DND-41 (cell line): ENCODE measurements around the gene UBFD1.
"Not testable (repeated sequence)": the region's sequence is repeated elsewhere in the genome, so short reads cannot be mapped to it uniquely, and the experiment has no call there.

ENCODE experiments used
- ATAC-seq: fragments of 200-7000 bp; cut with Tn5 transposase; 3 replicates; pipeline ENCODE4 v1.9.1; 2021; ENCODE audit warnings: low read depth; ENCODE audit not compliant: insufficient read depth
- DNase-seq: peaks from one replicate; pipeline ENCODE4 v3.0.0-alpha.2; 2020
- H2AFZ ChIP-seq: 2 replicates; pipeline ENCODE4 v1.6.0; 2012; ENCODE audit warnings: low read depth, low read length
- H3K27ac ChIP-seq: 2 replicates; pipeline ENCODE4 v1.5.1; 2012; ENCODE audit warnings: low read length, inconsistent platforms
- H3K27me3 ChIP-seq: fragments of 200-600 bp; sonication (generic); 2 replicates; pipeline ENCODE4 v1.6.0; 2012; ENCODE audit warnings: low read length, mild to moderate bottlenecking, inconsistent platforms; ENCODE audit not compliant: insufficient read depth, poor library complexity
- H3K36me3 ChIP-seq: 2 replicates; pipeline ENCODE4 v1.5.1; 2012; ENCODE audit warnings: low read length, inconsistent platforms; ENCODE audit not compliant: insufficient read depth
- H3K4me1 ChIP-seq: 2 replicates; pipeline ENCODE4 v1.5.1; 2012; ENCODE audit warnings: mild to moderate bottlenecking, low read length; ENCODE audit not compliant: insufficient read depth
- H3K4me2 ChIP-seq: 2 replicates; pipeline ENCODE4 v1.6.0; 2012; ENCODE audit warnings: mild to moderate bottlenecking, moderate library complexity, low read length, inconsistent platforms; ENCODE audit not compliant: insufficient read depth
- H3K4me3 ChIP-seq, 2 experiments: fragments of 200-600 bp in 1 of 2; shearing (Covaris generic) in 1 of 2; 2 replicates each; pipeline ENCODE4 v1.5.1; 2012 to 2016; ENCODE audit warnings: inconsistent platforms in 2 of 2, low read length in 2 of 2, mild to moderate bottlenecking in 2 of 2, low read depth in 1 of 2, moderate library complexity in 1 of 2
- H3K79me2 ChIP-seq: 2 replicates; pipeline ENCODE4 v1.6.0; 2012; ENCODE audit warnings: low read length, inconsistent platforms; ENCODE audit not compliant: insufficient read depth
- H3K9ac ChIP-seq: 2 replicates; pipeline ENCODE4 v1.6.0; 2012; ENCODE audit warnings: low read depth, mild to moderate bottlenecking, inconsistent platforms, low read length, moderate library complexity
- H3K9me3 ChIP-seq: 2 replicates; pipeline ENCODE4 v1.5.1; 2012; ENCODE audit warnings: low read length, moderate library complexity, mild to moderate bottlenecking, inconsistent platforms; ENCODE audit not compliant: insufficient read depth, severe bottlenecking
- H4K20me1 ChIP-seq: 2 replicates; pipeline ENCODE4 v1.6.0; 2012; ENCODE audit warnings: low read length; ENCODE audit not compliant: insufficient read depth
- CTCF ChIP-seq: IDR thresholded peaks from 2 replicates; pipeline ENCODE4 v1.5.1; 2012; ENCODE audit warnings: borderline replicate concordance, low read length, moderate library complexity, mild to moderate bottlenecking; ENCODE audit not compliant: poor library complexity, severe bottlenecking; ENCODE audit errors: extremely low read depth
- EZH2 ChIP-seq: IDR thresholded peaks from 3 replicates; pipeline ENCODE4 v1.6.1; 2012; ENCODE audit warnings: borderline replicate concordance, low read depth, mild to moderate bottlenecking, moderate library complexity, low read length, inconsistent platforms; ENCODE audit not compliant: severe bottlenecking

The UBFD1 gene

DNA sequence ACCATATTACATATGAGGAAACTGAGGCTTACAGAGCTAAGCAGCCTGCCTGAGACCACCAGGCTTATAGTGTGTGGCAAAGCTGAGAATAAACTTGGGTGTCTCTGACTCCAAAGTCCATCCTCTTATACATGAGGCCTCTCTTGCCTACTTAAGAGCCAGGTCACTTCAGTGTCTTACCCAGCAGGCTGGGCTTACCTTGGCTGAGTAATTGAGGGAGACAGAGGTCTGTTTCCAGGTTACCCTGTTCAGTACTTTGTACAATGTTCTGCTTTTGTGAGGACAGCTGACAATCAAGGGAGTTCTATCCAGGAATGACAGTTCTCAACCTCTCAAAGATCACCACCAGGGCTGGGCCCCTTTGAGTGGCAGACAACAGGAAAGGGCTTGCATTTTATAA lies 24.2 kb downstream of the UBFD1 start:
- Histone ChIP-seq H3K36me3 (peaks cover 70% of the 10 kb centered on the region), H3K4me2 (no peak overlapping the region), H3K27me3 (no peaks in the 10 kb centered on the region), H3K9ac (no peak overlapping the region), H3K79me2 (peaks cover 4% of the 10 kb centered on the region; the same call in 1 of the 2 replicates), H3K4me3 (no peak overlapping the region), H3K27ac (no peak overlapping the region), H3K4me1 (no peaks in the 10 kb centered on the region), H2AFZ (no peak overlapping the region), H3K9me3 (no peaks in the 10 kb centered on the region), H4K20me1 (peaks cover 15% of the 10 kb centered on the region)
- ATAC-seq (no peak), DNase-seq (no peak)
- TF ChIP-seq CTCF (no peak), EZH2 (no peak)

GRCh38 chr16:23583271-23583670 lies 25.7 kb downstream of the UBFD1 start:
- Histone ChIP-seq H3K36me3 (peaks cover 75% of the 10 kb centered on the region), H3K79me2 (peaks cover 18% of the 10 kb centered on the region), H4K20me1 (peaks cover 19% of the 10 kb centered on the region)
- H3K27me3 ChIP-seq, H3K27ac ChIP-seq, H2AFZ ChIP-seq, H3K4me2 ChIP-seq, ATAC-seq, H3K9ac ChIP-seq, H3K9me3 ChIP-seq, H3K4me1 ChIP-seq, H3K4me3 ChIP-seq, DNase-seq: not testable (repeated sequence)

- peaks cover 78% of the 10 kb centered on the region for H3K36me3 ChIP-seq
- ATAC-seq = no peak
- H2AFZ ChIP-seq = no peak overlapping the region
- DNase-seq = no peak
- peaks cover 26% of the 10 kb centered on the region for H4K20me1 ChIP-seq
- H3K79me2 ChIP-seq = peaks cover 30% of the 10 kb centered on the region
- no peak overlapping the region for H3K9ac ChIP-seq
- H3K27me3 ChIP-seq = no peaks in the 10 kb centered on the region
- H3K4me2 ChIP-seq = no peak overlapping the region
- no peaks in the 10 kb centered on the region for H3K4me1 ChIP-seq
- TF ChIP-seq CTCF (no peak), EZH2 (no peak)
- no peaks in the 10 kb centered on the region for H3K9me3 ChIP-seq
- H3K4me3 ChIP-seq = no peak overlapping the region
- no peak overlapping the region for H3K27ac ChIP-seq
Observed at GRCh38 chr16:23584186-23585076, 26.9 kb downstream of the UBFD1 start.

DNA sequence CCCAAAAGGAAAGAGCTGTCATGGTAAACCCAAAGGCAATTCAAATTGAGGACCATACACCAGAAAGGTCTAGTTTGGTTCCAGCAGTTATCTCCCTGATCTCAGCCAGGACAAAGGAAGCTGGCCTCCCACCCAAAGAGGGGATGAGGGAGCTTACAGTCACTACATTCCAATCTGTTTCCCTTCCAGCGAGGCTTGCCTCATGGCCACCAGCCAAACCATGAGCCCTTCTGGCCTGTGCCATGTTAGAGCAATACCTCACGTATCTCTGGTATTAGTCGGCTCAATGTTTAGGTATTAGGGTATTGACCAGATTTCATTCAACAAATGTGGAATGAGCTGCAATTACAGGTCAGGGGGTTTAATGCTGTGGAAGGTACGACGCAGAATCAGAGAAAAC lies 30.2 kb downstream of the UBFD1 start:
- Histone ChIP-seq H3K4me1 (no peaks in the 10 kb centered on the region), H3K4me3 (no peak overlapping the region), H4K20me1 (peaks cover 59% of the 10 kb centered on the region), H3K79me2 (peaks cover 63% of the 10 kb centered on the region), H3K27me3 (no peaks in the 10 kb centered on the region), H3K9ac (no peak overlapping the region), H3K27ac (no peak overlapping the region), H3K9me3 (no peaks in the 10 kb centered on the region), H3K36me3 (peaks cover 81% of the 10 kb centered on the region), H2AFZ (no peak overlapping the region), H3K4me2 (no peak overlapping the region)
- DNase-seq (no peak), ATAC-seq (no peak)
- TF ChIP-seq CTCF = no peak
- TF ChIP-seq EZH2 = no peak
